ENCODE measurements around the gene RAB9A. TPM values are rescaled to one million over a fixed set of nuclear protein-coding genes. Genes with fewer than 3 reads are reported as not detected.

The RAB9A gene
- total RNA-seq, 1 donor from 2014 or later = 31.7 TPM

- Histone ChIP-seq H3K27ac (no peak overlapping the region), H3K27me3 (no peaks in the 10 kb centered on the region), H3K9me3 (no peaks in the 10 kb centered on the region), H3K36me3 (no peaks in the 10 kb centered on the region), H3K4me1 (peaks cover 13% of the 10 kb centered on the region), H3K4me3 (no peak overlapping the region)
- no peak for TF ChIP-seq CTCF (IDR thresholded peaks at IDR 0.05)
- intact Hi-C loops (cut with DNase I) = no loop called here
- no peak for ATAC-seq
- DNase-seq = no peak
These were observed 3.9 kb downstream of the RAB9A start for GRCh38 chrX:13692771-13693231.

GRCh38 chrX:13693341-13693961, 4.5 kb downstream of the RAB9A start:
- Histone ChIP-seq H3K9me3 (no peaks in the 10 kb centered on the region), H3K27me3 (no peaks in the 10 kb centered on the region), H3K36me3 (no peaks in the 10 kb centered on the region), H3K27ac (no peak overlapping the region), H3K4me1 (peaks cover 11% of the 10 kb centered on the region), H3K4me3 (no peak overlapping the region)
- no peak for DNase-seq
- intact Hi-C loops (cut with DNase I) = no loop called here
- TF ChIP-seq CTCF (IDR thresholded peaks at IDR 0.05) = no peak
- ATAC-seq = no peak

GRCh38 chrX:13694359-13694758, 5.4 kb downstream of the RAB9A start:
- no peak for TF ChIP-seq CTCF (IDR thresholded peaks at IDR 0.05)
- ATAC-seq (no peak), DNase-seq (no peak)
- Histone ChIP-seq H3K9me3 (no peaks in the 10 kb centered on the region), H3K27ac (no peak overlapping the region), H3K27me3 (no peaks in the 10 kb centered on the region), H3K4me1 (peaks cover 18% of the 10 kb centered on the region), H3K36me3 (no peaks in the 10 kb centered on the region), H3K4me3 (no peak overlapping the region)
- intact Hi-C loops (cut with DNase I) = no loop called here

GRCh38 chrX:13694983-13695382, 6.1 kb downstream of the RAB9A start:
- H3K9me3 ChIP-seq = no peaks in the 10 kb centered on the region
- no peaks in the 10 kb centered on the region for H3K27me3 ChIP-seq
- no peak for TF ChIP-seq CTCF (IDR thresholded peaks at IDR 0.05)
- H3K4me3 ChIP-seq = no peak overlapping the region
- ATAC-seq (no peak), DNase-seq (no peak)
- intact Hi-C loops (cut with DNase I) = no loop called here
- no peak overlapping the region for H3K27ac ChIP-seq
- peaks cover 19% of the 10 kb centered on the region for H3K4me1 ChIP-seq
- H3K36me3 ChIP-seq = no peaks in the 10 kb centered on the region

- H3K36me3 ChIP-seq = no peaks in the 10 kb centered on the region
- no peak for TF ChIP-seq CTCF (IDR thresholded peaks at IDR 0.05)
- DNase-seq (no peak), ATAC-seq (no peak)
- H3K27ac ChIP-seq = no peak overlapping the region
- peaks cover 19% of the 10 kb centered on the region for H3K4me1 ChIP-seq
- intact Hi-C loops (cut with DNase I) = no loop called here
- no peaks in the 10 kb centered on the region for H3K27me3 ChIP-seq
- no peak overlapping the region for H3K4me3 ChIP-seq
- no peaks in the 10 kb centered on the region for H3K9me3 ChIP-seq
These were observed 6.7 kb downstream of the RAB9A start for GRCh38 chrX:13695601-13696115.
